Thoracic aorta (tissue), 2 donors: ENCODE results near the gene PPP1R3D. TPM values are rescaled to one million over a fixed set of nuclear protein-coding genes. Genes with fewer than 3 reads are reported as not detected.

Source experiments
- ATAC-seq: fragments of 150-250 bp; one replicate; pipeline ENCODE4 v1.8.0; 2017; ENCODE audit warnings: low read depth; ENCODE audit not compliant: insufficient number of reproducible peaks, low FRiP score
- DNase-seq: peaks from one replicate; pipeline ENCODE4 v3.0.0-alpha.2; 2020; ENCODE audit warnings: low spot score
- H3K27ac ChIP-seq, 2 donors: fragments of 200-600 bp; sonication (generic); 1 replicate in 1 of 2; 2 replicates in 1 of 2; pipeline ENCODE4 v1.5.1; 2016; ENCODE audit warnings: mild to moderate bottlenecking in 2 of 2, moderate library complexity in 2 of 2
- H3K27me3 ChIP-seq: fragments of 200-600 bp; sonication (generic); replicated peaks from 2 replicates; pipeline ENCODE4 v1.6.0; 2016; ENCODE audit warnings: mild to moderate bottlenecking; ENCODE audit not compliant: insufficient read depth
- H3K36me3 ChIP-seq: fragments of 200-600 bp; sonication (generic); one replicate; pipeline ENCODE4 v1.5.1; 2016
- H3K4me1 ChIP-seq, 2 donors: fragments of 200-600 bp; sonication (generic); 1 replicate in 1 of 2; 2 replicates in 1 of 2; pipeline versions ENCODE4 v1.5.1 to v1.6.0; 2016; ENCODE audit warnings: low read depth in 2 of 2, mild to moderate bottlenecking in 1 of 2; ENCODE audit not compliant: control insufficient read depth in 1 of 2
- H3K4me3 ChIP-seq: fragments of 200-600 bp; sonication (generic); 2 replicates; pipeline ENCODE4 v1.5.1; 2016; ENCODE audit warnings: mild to moderate bottlenecking
- H3K9me3 ChIP-seq: fragments of 200-600 bp; sonication (generic); 2 replicates; pipeline ENCODE4 v1.5.1; 2016
- CTCF ChIP-seq: fragments of 200-600 bp; sonication (generic); IDR thresholded peaks from one replicate; pipeline ENCODE4 v1.5.1; 2019; ENCODE audit warnings: antibody characterized with exemption
- total RNA-seq, 2 donors: library from RNA; depleted of rRNA; stranded (reverse); fragments of >200 nt; gene quantifications; one replicate each; pipeline versions ENCODE4 v1.1.0 to v1.2.3, GENCODE V29; 2016

The PPP1R3D gene
- total RNA-seq, 2 donors from 2014 or later: 10.5 to 13.0 TPM

DNA sequence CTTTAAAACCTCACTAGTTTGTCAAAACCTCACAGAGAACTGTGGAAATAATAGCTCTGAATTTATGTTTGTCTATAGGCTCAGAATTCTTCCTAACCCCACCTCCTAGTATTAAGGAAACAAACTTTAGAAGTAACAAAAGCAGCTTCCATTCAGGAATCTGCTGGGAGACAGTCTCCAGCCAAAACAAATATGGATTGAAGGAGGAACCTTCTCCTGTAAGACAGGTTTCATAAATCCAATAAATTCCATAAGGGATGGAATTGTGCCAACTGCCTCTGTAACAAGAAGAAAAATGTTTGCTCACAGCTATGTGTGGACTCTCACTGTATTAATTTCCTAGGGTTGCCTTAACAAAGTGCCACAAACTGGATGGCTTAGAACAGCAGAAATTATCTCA, 14.2 kb downstream of the PPP1R3D start:
- no peaks in the 10 kb centered on the region for H3K4me1 ChIP-seq
- no peak for TF ChIP-seq CTCF
- no peaks in the 10 kb centered on the region for H3K27me3 ChIP-seq
- H3K4me3 ChIP-seq: no peak overlapping the region
- no peak for ATAC-seq
- no peak for DNase-seq
- no peak overlapping the region for H3K27ac ChIP-seq
- H3K36me3 ChIP-seq: no peaks in the 10 kb centered on the region
- no peaks in the 10 kb centered on the region for H3K9me3 ChIP-seq

DNA sequence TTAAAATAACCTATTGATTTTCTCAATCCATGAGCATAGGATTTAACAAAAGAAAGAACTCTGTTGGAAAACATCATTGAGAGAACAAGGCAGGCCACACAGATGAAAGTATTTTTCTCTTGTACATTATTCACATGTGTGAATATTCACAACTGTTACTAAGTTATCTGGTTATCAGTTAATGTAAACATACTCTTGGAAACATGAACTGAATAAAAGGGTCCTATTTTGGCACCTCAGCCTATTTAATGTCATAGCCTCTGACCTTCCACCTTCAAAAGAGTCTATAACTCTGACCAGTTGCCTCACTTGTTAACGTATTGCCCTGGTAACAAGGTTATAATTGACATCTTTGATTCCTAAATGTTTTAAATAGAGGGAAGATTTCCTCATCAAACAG, 14.7 kb downstream of the PPP1R3D start:
- H3K9me3 ChIP-seq: no peaks in the 10 kb centered on the region
- ATAC-seq (no peak), DNase-seq (no peak)
- no peaks in the 10 kb centered on the region for H3K36me3 ChIP-seq
- H3K4me1 ChIP-seq: no peaks in the 10 kb centered on the region
- no peaks in the 10 kb centered on the region for H3K27me3 ChIP-seq
- H3K4me3 ChIP-seq: no peak overlapping the region
- no peak for TF ChIP-seq CTCF
- no peak overlapping the region for H3K27ac ChIP-seq

- DNase-seq: no peak
- H3K36me3 ChIP-seq: no peaks in the 10 kb centered on the region
- H3K27me3 ChIP-seq: no peaks in the 10 kb centered on the region
- H3K27ac ChIP-seq: no peak overlapping the region
- H3K9me3 ChIP-seq: no peaks in the 10 kb centered on the region
- no peaks in the 10 kb centered on the region for H3K4me1 ChIP-seq
- H3K4me3 ChIP-seq: no peak overlapping the region
- TF ChIP-seq CTCF: no peak
- ATAC-seq: no peak
Observed at GRCh38 chr20:59923514-59923913, 16.6 kb downstream of the PPP1R3D start.

DNA sequence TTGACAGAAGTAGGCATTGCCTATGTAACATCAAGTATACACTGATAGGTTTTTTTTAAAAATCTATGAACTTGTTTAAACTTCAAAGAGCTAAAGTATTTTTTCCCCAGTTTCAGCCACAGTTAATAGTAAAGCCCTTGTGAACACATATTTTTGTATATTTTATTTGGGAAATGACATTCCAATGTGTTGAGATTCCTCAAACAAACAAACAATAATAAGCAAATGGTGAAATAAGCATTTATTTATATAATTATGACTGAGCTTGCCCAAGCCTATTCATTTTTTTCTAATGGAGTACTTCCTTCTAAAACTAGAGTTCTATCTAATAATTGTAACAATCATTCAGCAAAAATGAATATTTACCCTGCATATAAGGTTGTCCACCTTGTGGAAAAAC, 19.2 kb downstream of the PPP1R3D start:
- H3K4me1 ChIP-seq: no peaks in the 10 kb centered on the region
- H3K36me3 ChIP-seq: no peaks in the 10 kb centered on the region
- H3K27ac ChIP-seq: no peak overlapping the region
- H3K9me3 ChIP-seq: no peaks in the 10 kb centered on the region
- H3K27me3 ChIP-seq: no peaks in the 10 kb centered on the region
- no peak for TF ChIP-seq CTCF
- ATAC-seq: no peak
- no peak overlapping the region for H3K4me3 ChIP-seq
- no peak for DNase-seq

GRCh38 chr20:59912609-59913008, 27.5 kb downstream of the PPP1R3D start:
- ATAC-seq (no peak), DNase-seq (no peak)
- H3K27me3 ChIP-seq: no peaks in the 10 kb centered on the region
- no peak overlapping the region for H3K4me3 ChIP-seq
- no peak overlapping the region for H3K27ac ChIP-seq
- TF ChIP-seq CTCF: no peak
- H3K9me3 ChIP-seq: no peaks in the 10 kb centered on the region
- no peaks in the 10 kb centered on the region for H3K4me1 ChIP-seq
- no peaks in the 10 kb centered on the region for H3K36me3 ChIP-seq
